ELF-1 (cell line): ENCODE results near the gene SLC17A5.
"Not testable (repeated sequence)": the region's sequence is repeated elsewhere in the genome, so short reads cannot be mapped to it uniquely, and the experiment has no call there.

Source experiments
- DNase-seq: peaks from one replicate; pipeline ENCODE4 v3.0.0-alpha.2; 2016; ENCODE audit warnings: low read depth, low spot score

SLC17A5 gene

GRCh38 chr6:73566954-73567591 is 86.7 kb downstream of the SLC17A5 start:
- DNase-seq: peak; percentile 41

- DNase-seq: peak; percentile 22
Observed at GRCh38 chr6:73566486-73566871, 87.3 kb downstream of the SLC17A5 start.

GRCh38 chr6:73565767-73566485 is 87.9 kb downstream of the SLC17A5 start:
- DNase-seq: peak; percentile 88

GRCh38 chr6:73564578-73565345 is 89.0 kb downstream of the SLC17A5 start:
- DNase-seq: peak; percentile 20

- DNase-seq: no peak
Observed at GRCh38 chr6:73562558-73562957, 91.2 kb downstream of the SLC17A5 start.

GRCh38 chr6:73560853-73561407 is 92.9 kb downstream of the SLC17A5 start:
- DNase-seq: no peak

GRCh38 chr6:73560182-73560732 is 93.5 kb downstream of the SLC17A5 start:
- DNase-seq: no peak

- not testable (repeated sequence) for DNase-seq
Observed at GRCh38 chr6:73559399-73559794, 94.4 kb downstream of the SLC17A5 start.

- DNase-seq: peak; percentile 38
Observed at GRCh38 chr6:73558624-73559398, 95.0 kb downstream of the SLC17A5 start.

GRCh38 chr6:73556836-73557235 is 97.0 kb downstream of the SLC17A5 start:
- no peak for DNase-seq

GRCh38 chr6:73555380-73555949 is 98.3 kb downstream of the SLC17A5 start:
- not testable (repeated sequence) for DNase-seq

GRCh38 chr6:73551115-73551514 is 102.7 kb downstream of the SLC17A5 start:
- DNase-seq: not testable (repeated sequence)

GRCh38 chr6:73548458-73549446 is 105.0 kb downstream of the SLC17A5 start:
- DNase-seq: no peak

- no peak for DNase-seq
Observed at GRCh38 chr6:73547036-73547435, 106.8 kb downstream of the SLC17A5 start.
